Muscle of arm (tissue), 14 donors: ENCODE results near the gene DUSP16. TPM values are rescaled to one million over a fixed set of nuclear protein-coding genes. Genes with fewer than 3 reads are reported as not detected.
"Not testable (repeated sequence)": the region's sequence is repeated elsewhere in the genome, so short reads cannot be mapped to it uniquely, and the experiment has no call there.

Experiments
- DNase-seq: peaks from one replicate; pipeline ENCODE4 v3.0.0-alpha.2; 2013
- long read RNA-seq, 11 donors: transcript quantifications; one replicate each; lab custom pipeline, GENCODE V29; 2026
- polyA plus RNA-seq, 12 donors: library from polyadenylated mRNA; unstranded; fragments of 120-200 nt; gene quantifications; one replicate each; pipeline ENCODE4 v1.2.1, GENCODE V29; 2013; ENCODE audit not compliant: insufficient read length in 12 of 12

The DUSP16 gene, protein sequence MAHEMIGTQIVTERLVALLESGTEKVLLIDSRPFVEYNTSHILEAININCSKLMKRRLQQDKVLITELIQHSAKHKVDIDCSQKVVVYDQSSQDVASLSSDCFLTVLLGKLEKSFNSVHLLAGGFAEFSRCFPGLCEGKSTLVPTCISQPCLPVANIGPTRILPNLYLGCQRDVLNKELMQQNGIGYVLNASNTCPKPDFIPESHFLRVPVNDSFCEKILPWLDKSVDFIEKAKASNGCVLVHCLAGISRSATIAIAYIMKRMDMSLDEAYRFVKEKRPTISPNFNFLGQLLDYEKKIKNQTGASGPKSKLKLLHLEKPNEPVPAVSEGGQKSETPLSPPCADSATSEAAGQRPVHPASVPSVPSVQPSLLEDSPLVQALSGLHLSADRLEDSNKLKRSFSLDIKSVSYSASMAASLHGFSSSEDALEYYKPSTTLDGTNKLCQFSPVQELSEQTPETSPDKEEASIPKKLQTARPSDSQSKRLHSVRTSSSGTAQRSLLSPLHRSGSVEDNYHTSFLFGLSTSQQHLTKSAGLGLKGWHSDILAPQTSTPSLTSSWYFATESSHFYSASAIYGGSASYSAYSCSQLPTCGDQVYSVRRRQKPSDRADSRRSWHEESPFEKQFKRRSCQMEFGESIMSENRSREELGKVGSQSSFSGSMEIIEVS
- 10 to 100 TPM in 11 of 12 donors, not detected in 1; 29.0 to 45.6 (median 34.4) TPM for polyA plus RNA-seq
- long read RNA-seq, donor 1, full-length matches to known transcripts, result 6 of 41 reads
- long read RNA-seq, donor 1, partial matches to known transcripts, result 35 of 41 reads
- long read RNA-seq, donor 1, other reads (novel, unspliced or antisense), result 0 of 41 reads
- long read RNA-seq, donor 2, full-length matches to known transcripts, result 3 of 11 reads
- long read RNA-seq, donor 2, partial matches to known transcripts, result 8 of 11 reads
- long read RNA-seq, donor 2, other reads (novel, unspliced or antisense), result 0 of 11 reads
- long read RNA-seq, donor 3, full-length matches to known transcripts, result 5 of 5 reads
- long read RNA-seq, donor 3, partial matches to known transcripts, result 0 of 5 reads
- long read RNA-seq, donor 3, other reads (novel, unspliced or antisense), result 0 of 5 reads
- long read RNA-seq, donor 4, full-length matches to known transcripts, result 1 of 1 reads
- long read RNA-seq, donor 4, partial matches to known transcripts, result 0 of 1 reads
- long read RNA-seq, donor 4, other reads (novel, unspliced or antisense), result 0 of 1 reads
- long read RNA-seq, donor 5, result 0 reads
- long read RNA-seq, donor 6, full-length matches to known transcripts, result 3 of 3 reads
- long read RNA-seq, donor 6, partial matches to known transcripts, result 0 of 3 reads
- long read RNA-seq, donor 6, other reads (novel, unspliced or antisense), result 0 of 3 reads
- long read RNA-seq, donor 7, result 0 reads
- long read RNA-seq, donor 8, full-length matches to known transcripts, result 4 of 22 reads
- long read RNA-seq, donor 8, partial matches to known transcripts, result 18 of 22 reads
- long read RNA-seq, donor 8, other reads (novel, unspliced or antisense), result 0 of 22 reads
- long read RNA-seq, donor 9, full-length matches to known transcripts, result 1 of 14 reads
- long read RNA-seq, donor 9, partial matches to known transcripts, result 13 of 14 reads
- long read RNA-seq, donor 9, other reads (novel, unspliced or antisense), result 0 of 14 reads
- long read RNA-seq, donor 10, full-length matches to known transcripts, result 1 of 16 reads
- long read RNA-seq, donor 10, partial matches to known transcripts, result 15 of 16 reads
- long read RNA-seq, donor 10, other reads (novel, unspliced or antisense), result 0 of 16 reads
- long read RNA-seq, donor 11, full-length matches to known transcripts, result 4 of 4 reads
- long read RNA-seq, donor 11, partial matches to known transcripts, result 0 of 4 reads
- long read RNA-seq, donor 11, other reads (novel, unspliced or antisense), result 0 of 4 reads

GRCh38 chr12:12562585-12563261 lies at the start of gene DUSP16:
Gene DUSP16 (minus strand): TSS chr12:12562863. CDS start chr12:12521098, 41,765 bp downstream.
- peak; percentile 97 for DNase-seq

GRCh38 chr12:12612358-12612757 lies 49.7 kb upstream of the DUSP16 start:
- no peak for DNase-seq

GRCh38 chr12:12611512-12612306 lies 49.0 kb upstream of the DUSP16 start, which contains the start of gene CREBL2:
Gene CREBL2 (plus strand): TSS chr12:12611876. CDS start chr12:12612173, 297 bp downstream.
- peak; percentile 96 for DNase-seq

- no peak for DNase-seq
Measured at GRCh38 chr12:12610711-12611110, 48.0 kb upstream of the DUSP16 start.

GRCh38 chr12:12609692-12610091 lies 47.0 kb upstream of the DUSP16 start:
- no peak for DNase-seq

- DNase-seq, result no peak
Measured at GRCh38 chr12:12608557-12608957, 45.9 kb upstream of the DUSP16 start.

GRCh38 chr12:12606781-12607589 lies 44.3 kb upstream of the DUSP16 start:
- DNase-seq, result no peak

- no peak for DNase-seq
Measured at GRCh38 chr12:12604740-12605139, 42.1 kb upstream of the DUSP16 start.

DNA sequence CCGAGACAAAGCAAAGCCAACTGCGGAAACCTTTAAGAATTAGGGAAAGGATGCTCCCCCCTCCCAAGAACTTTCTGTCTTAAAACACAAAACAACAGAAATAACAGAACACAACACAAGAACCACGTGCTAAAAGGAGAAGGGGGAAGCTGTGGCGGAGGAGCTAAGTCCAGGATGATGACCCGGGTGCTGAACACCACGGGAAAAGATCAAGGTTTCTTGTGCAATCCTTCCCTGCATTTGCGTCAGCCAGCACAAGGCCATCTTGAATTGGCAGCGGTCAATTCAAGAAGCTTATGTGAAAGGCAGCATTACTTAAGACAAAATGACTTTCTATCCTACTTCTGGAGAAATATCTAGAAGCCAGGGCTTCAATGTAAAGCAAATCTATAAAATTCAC lies 38.0 kb upstream of the DUSP16 start:
- no peak for DNase-seq

DNA sequence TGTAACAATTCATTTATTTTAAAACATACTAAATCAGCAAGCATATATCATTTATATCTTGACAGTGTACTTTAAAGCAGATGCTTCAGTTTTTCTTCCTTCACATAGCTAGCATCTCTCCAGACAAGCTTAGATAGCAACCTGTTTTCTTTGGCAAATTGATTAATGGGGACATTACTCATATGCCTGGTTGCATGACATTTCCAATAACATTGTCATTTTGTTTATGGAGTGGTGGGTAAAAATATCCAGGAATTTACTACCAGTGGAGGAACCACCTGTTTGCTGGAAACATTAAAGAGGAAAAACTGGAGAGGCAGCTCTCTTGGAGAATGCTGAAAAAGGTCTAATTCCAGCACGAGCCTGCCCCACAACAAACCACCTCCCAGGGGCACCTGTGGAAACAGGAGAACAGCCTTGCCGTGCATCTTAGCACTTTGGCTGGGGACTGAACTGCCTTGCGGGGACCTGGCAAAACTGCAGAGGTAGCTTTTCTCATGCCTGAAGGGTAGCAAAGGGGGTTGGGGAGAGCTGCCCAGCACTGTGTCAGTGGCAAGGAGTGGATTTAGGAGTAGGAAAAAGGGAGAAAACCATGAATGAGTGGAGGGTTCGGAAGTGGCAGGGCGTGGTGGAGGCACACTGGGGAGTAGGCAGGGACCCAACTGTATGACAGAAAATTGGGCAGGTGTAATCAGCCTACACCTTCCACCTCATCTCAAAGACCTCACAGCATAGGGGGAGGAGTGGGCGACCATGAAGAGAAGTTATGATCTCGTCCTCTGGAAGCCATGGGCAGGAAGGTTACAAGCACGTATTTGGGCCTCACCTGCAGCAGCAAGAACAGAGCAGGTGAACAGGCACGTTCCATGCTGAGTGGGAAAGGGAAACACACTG lies 37.3 kb upstream of the DUSP16 start:
- DNase-seq, result no peak

- no peak for DNase-seq
Measured at GRCh38 chr12:12598864-12599263, 36.2 kb upstream of the DUSP16 start.

GRCh38 chr12:12596598-12596997 lies 33.9 kb upstream of the DUSP16 start:
- DNase-seq, result not testable (repeated sequence)

DNA sequence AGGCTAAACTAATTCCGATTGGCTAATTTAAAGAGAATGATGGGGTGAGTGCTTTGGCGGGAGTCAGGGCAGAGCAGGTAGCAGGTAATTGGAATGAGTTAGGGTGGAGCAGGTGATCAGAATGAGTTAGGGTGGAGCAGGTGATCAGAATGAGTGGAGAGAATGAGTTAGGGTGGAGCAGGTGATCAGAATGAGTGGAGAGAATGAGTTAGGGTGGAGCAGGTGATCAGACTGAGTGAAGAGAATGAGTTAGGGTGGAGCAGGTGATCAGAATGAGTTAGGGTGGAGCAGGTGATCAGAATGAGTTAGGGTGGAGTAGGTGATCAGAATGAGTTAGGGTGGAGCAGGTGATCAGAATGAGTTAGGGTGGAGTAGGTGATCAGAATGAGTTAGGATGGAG lies 33.3 kb upstream of the DUSP16 start:
- DNase-seq, result not testable (repeated sequence)

DNA sequence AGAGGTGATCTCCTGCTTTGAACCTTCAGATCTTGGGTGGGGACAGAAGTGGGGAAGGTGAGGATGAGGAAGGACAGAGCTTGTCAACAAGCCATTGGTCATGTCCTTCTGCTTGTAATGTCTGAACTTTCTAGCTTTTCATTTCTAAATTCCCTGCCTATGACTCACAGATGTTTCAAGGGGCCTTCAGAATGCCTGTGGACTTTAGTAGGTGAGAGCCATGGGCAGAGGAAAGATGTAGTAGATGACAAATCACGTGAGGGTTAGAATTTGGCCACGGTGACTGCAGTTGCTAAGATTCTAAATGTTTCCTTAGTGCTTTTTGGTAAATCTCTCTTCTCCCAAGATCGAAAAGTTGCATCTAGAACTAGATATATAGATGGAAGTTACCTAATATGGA lies 30.3 kb upstream of the DUSP16 start:
- DNase-seq, result no peak

GRCh38 chr12:12590961-12591360 lies 28.3 kb upstream of the DUSP16 start:
- DNase-seq, result no peak

GRCh38 chr12:12588436-12588835 lies 25.8 kb upstream of the DUSP16 start:
- not testable (repeated sequence) for DNase-seq

- DNase-seq, result no peak
Measured at GRCh38 chr12:12587878-12588277, 25.2 kb upstream of the DUSP16 start.
